K562 (cell line): ENCODE measurements around the gene PTGES3L. TPM values are rescaled to one million over a fixed set of nuclear protein-coding genes. Genes with fewer than 3 reads are reported as not detected.

ENCODE experiments used
- ATAC-seq: fragments of 200-7000 bp; cut with Tn5 transposase; 3 replicates; pipeline ENCODE4 v1.9.1; 2020; ENCODE audit warnings: moderate library complexity
- BruUV-seq: library from RNA; stranded (reverse); fragments of 400-500 nt; replicated peaks from 2 replicates; lab custom pipeline; 2021; lab: Mats Ljungman, UMichigan
- CTCF ChIA-PET: fragments of 300-600 bp; formaldehyde crosslinking; extraction: SDS; loops from one replicate; lab custom pipeline; 2021; ENCODE audit warnings: low intra/inter-chr PET ratio; lab: Yijun Ruan, JAX
- POLR2A ChIA-PET: fragments of 300-600, 350-650 bp; sonication (Branson Sonifier 250); formaldehyde crosslinking; extraction: SDS; loops from one replicate; lab custom pipeline; 2021; ENCODE audit warnings: antibody characterized with exemption, inconsistent platforms; lab: Yijun Ruan, JAX
- DNase-seq, 4 experiments: peaks; one replicate each; pipeline versions ENCODE4 v3.0.0 to v3.0.0-alpha.2; 2011 to 2018; ENCODE audit warnings: low spot score in 3 of 4, mixed read lengths in 3 of 4; ENCODE audit errors: extremely low read depth in 1 of 4
- FAIRE-seq: peaks from 2 replicates; lab custom pipeline; 2011; peaks lifted over from hg19 to GRCh38; lab: Jason Lieb, UNC
- H2AFZ ChIP-seq: 2 replicates; pipeline ENCODE4 v1.6.0; 2011; ENCODE audit warnings: low read depth, low read length, control low read depth, inconsistent platforms
- H3K27ac ChIP-seq: fragments of 200-600 bp; 3 replicates; pipeline ENCODE4 v1.8.0; 2011; ENCODE audit warnings: low read depth, mild to moderate bottlenecking, control low read depth, inconsistent platforms, low read length, moderate library complexity, mixed read lengths; ENCODE audit errors: extremely low read depth
- H3K27me3 ChIP-seq, 2 experiments: fragments of 300-600 bp in 1 of 2; 2 replicates in 1 of 2; 3 replicates in 1 of 2; pipeline versions ENCODE4 v1.6.0 to v1.8.0; 2011; ENCODE audit warnings: inconsistent platforms in 2 of 2, low read length in 2 of 2, mild to moderate bottlenecking in 1 of 2, mixed read lengths in 1 of 2, moderate library complexity in 1 of 2; ENCODE audit not compliant: control insufficient read depth in 2 of 2, insufficient read depth in 2 of 2
- H3K36me3 ChIP-seq: fragments of 300-600 bp; 3 replicates; pipeline ENCODE4 v1.8.0; 2011; ENCODE audit warnings: mild to moderate bottlenecking, low read length, inconsistent platforms; ENCODE audit not compliant: control insufficient read depth, insufficient read depth
- H3K4me1 ChIP-seq, 2 experiments: fragments of 200-600 bp in 1 of 2; replicated peaks in 1 of 2; 2 replicates in 1 of 2; 3 replicates in 1 of 2; pipeline versions ENCODE4 v1.5.1 to v1.8.0; 2011; ENCODE audit warnings: inconsistent platforms in 2 of 2, low read length in 2 of 2, mild to moderate bottlenecking in 1 of 2, mixed read lengths in 1 of 2, moderate library complexity in 1 of 2; ENCODE audit not compliant: control insufficient read depth in 2 of 2, insufficient read depth in 2 of 2
- H3K4me2 ChIP-seq: 2 replicates; pipeline ENCODE4 v1.6.1; 2011; ENCODE audit warnings: low read length, control low read depth, inconsistent platforms, mixed read lengths; ENCODE audit not compliant: insufficient read depth
- H3K4me3 ChIP-seq: fragments of 200-600 bp; sonication (generic), shearing (Covaris generic); 2 replicates; pipeline ENCODE4 v1.5.1; 2016; ENCODE audit warnings: control low read depth, inconsistent platforms
- H3K79me2 ChIP-seq: fragments of 200-600 bp; 3 replicates; pipeline ENCODE4 v1.8.0; 2011; ENCODE audit warnings: low read length, inconsistent platforms; ENCODE audit not compliant: control insufficient read depth, insufficient read depth
- H3K9ac ChIP-seq, 2 experiments: 2 replicates each; pipeline versions ENCODE4 v1.6.0 to v1.6.1; 2011; ENCODE audit warnings: low read depth in 2 of 2, low read length in 2 of 2, control low read depth in 1 of 2, inconsistent platforms in 1 of 2, mild to moderate bottlenecking in 1 of 2, mixed read lengths in 1 of 2; ENCODE audit not compliant: insufficient read depth in 1 of 2
- H3K9me1 ChIP-seq: one replicate; pipeline ENCODE4 v1.6.0; 2011; ENCODE audit warnings: inconsistent platforms, mild to moderate bottlenecking, low read length, moderate library complexity; ENCODE audit not compliant: control insufficient read depth, insufficient read depth
- H3K9me3 ChIP-seq: replicated peaks from 2 replicates; pipeline ENCODE4 v1.5.1; 2011; ENCODE audit warnings: low read depth, low read length, inconsistent platforms; ENCODE audit not compliant: control insufficient read depth, insufficient read depth
- H4K20me1 ChIP-seq: replicated peaks from 2 replicates; pipeline ENCODE4 v1.6.1; 2011; ENCODE audit warnings: low read length, inconsistent platforms, mixed read lengths; ENCODE audit not compliant: control insufficient read depth, insufficient read depth
- DPF2 ChIP-seq: fragments of 450-650 bp; IDR thresholded peaks from 2 replicates; pipeline ENCODE4 v1.6.1; 2016
- SMAD2 ChIP-seq: fragments of 150-350 bp; IDR thresholded peaks from 2 replicates; pipeline ENCODE4 v1.6.1; 2014; ENCODE audit warnings: low read depth, mild to moderate bottlenecking, low read length
- ZBTB17 ChIP-seq: fragments of 450-650 bp; formaldehyde crosslinking; IDR thresholded peaks from 2 replicates; pipeline ENCODE4 v1.4.0; 2020; ENCODE audit warnings: mild to moderate bottlenecking
- ZNF165 ChIP-seq: fragments of 250-450 bp; sonication (Bioruptor Pico); IDR thresholded peaks from 2 replicates; pipeline ENCODE4 v1.4.0; 2020; ENCODE audit warnings: borderline replicate concordance
- WGBS: fragments of 100-300 bp; shearing (Covaris generic); methylation state at CpG from one replicate; pipeline ENCODE4 v1.1.6; 2016; ENCODE audit warnings: low coverage, mixed read lengths; ENCODE audit not compliant: insufficient coverage; ENCODE audit errors: missing lambda C conversion rate; 5-methylcytosine and 5-hydroxymethylcytosine counted together
- in situ Hi-C: fragments of 300-500 bp; cut with MboI; formaldehyde crosslinking; loops from 4 replicates; pipeline ENCODE4 v1.15.0; 2018; ENCODE audit warnings: inconsistent platforms, mixed read lengths
- intact Hi-C: fragments of 100-400 bp; cut with micrococcal nuclease; formaldehyde crosslinking; loops from 2 replicates; pipeline ENCODE4 v1.14.2; 2022
- polyA plus RNA-seq, 8 experiments: library from polyadenylated mRNA; depleted of rRNA in 4 of 8; stranded (reverse) in 5 of 8; unstranded in 3 of 8; fragments of >200 nt; fragmentation: Nextera tagmentation in 2 of 8; fragmentation: Illumina TruSeq in 1 of 8; extraction: Ambion mirVana in 2 of 8; extraction: Trizol in 1 of 8; gene quantifications; 2 replicates each; pipeline versions ENCODE4 v1.2.1 to v1.2.3, GENCODE V29; 2011 to 2014; ENCODE audit warnings: inconsistent platforms in 1 of 8, missing spikeins in 1 of 8
- total RNA-seq, 7 experiments: library from RNA; depleted of rRNA in 6 of 7; stranded (reverse); fragments of >200 nt in 6 of 7; fragmentation: Illumina TruSeq in 2 of 7; extraction: Trizol in 2 of 7; gene quantifications; 2 replicates each; pipeline versions ENCODE4 v1.2.1 to v1.2.3, GENCODE V29; 2011 to 2021; ENCODE audit warnings: low replicate concordance in 1 of 7
- TF ChIP-seq, protein P1 (sequence below): sonication (generic); formaldehyde crosslinking; IDR thresholded peaks from 2 replicates; pipeline ENCODE4 v1.8.0; 2023; ENCODE audit warnings: missing genetic modification reagents, mild to moderate bottlenecking, borderline replicate concordance

Gene PTGES3L
- total and polyA plus RNA-seq, 9 of the 15 experiments (the other 6 are each of a cell fraction or from before 2014, with no cell fraction given): 6.0 to 16.0 (median 9.6) TPM

DNA sequence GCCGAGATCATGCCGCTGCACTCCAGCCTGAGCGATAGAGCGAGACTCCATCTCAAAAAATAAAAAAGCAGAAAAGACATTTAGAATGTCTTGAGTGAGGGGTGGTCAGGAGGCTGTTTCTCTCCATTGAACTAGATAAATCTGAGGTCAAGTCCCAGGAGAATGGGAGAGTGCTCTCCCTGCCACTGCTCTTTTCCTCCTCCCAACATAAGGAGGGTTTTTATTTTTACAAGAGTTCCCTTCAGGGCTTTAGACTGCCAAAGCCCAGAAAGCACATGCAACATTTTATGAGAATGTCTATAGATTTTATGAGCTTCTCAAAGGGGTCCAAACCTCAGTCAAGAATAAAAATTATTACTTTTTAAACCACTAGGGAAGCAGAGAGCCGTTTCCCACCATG lies 46.7 kb upstream of the PTGES3L start:
- TF ChIP-seq ZBTB17 (no peak), DPF2 (no peak), SMAD2 (no peak), ZNF165 (CRISPR knock-in tag) (no peak)
- TF ChIP-seq, protein P1, sequence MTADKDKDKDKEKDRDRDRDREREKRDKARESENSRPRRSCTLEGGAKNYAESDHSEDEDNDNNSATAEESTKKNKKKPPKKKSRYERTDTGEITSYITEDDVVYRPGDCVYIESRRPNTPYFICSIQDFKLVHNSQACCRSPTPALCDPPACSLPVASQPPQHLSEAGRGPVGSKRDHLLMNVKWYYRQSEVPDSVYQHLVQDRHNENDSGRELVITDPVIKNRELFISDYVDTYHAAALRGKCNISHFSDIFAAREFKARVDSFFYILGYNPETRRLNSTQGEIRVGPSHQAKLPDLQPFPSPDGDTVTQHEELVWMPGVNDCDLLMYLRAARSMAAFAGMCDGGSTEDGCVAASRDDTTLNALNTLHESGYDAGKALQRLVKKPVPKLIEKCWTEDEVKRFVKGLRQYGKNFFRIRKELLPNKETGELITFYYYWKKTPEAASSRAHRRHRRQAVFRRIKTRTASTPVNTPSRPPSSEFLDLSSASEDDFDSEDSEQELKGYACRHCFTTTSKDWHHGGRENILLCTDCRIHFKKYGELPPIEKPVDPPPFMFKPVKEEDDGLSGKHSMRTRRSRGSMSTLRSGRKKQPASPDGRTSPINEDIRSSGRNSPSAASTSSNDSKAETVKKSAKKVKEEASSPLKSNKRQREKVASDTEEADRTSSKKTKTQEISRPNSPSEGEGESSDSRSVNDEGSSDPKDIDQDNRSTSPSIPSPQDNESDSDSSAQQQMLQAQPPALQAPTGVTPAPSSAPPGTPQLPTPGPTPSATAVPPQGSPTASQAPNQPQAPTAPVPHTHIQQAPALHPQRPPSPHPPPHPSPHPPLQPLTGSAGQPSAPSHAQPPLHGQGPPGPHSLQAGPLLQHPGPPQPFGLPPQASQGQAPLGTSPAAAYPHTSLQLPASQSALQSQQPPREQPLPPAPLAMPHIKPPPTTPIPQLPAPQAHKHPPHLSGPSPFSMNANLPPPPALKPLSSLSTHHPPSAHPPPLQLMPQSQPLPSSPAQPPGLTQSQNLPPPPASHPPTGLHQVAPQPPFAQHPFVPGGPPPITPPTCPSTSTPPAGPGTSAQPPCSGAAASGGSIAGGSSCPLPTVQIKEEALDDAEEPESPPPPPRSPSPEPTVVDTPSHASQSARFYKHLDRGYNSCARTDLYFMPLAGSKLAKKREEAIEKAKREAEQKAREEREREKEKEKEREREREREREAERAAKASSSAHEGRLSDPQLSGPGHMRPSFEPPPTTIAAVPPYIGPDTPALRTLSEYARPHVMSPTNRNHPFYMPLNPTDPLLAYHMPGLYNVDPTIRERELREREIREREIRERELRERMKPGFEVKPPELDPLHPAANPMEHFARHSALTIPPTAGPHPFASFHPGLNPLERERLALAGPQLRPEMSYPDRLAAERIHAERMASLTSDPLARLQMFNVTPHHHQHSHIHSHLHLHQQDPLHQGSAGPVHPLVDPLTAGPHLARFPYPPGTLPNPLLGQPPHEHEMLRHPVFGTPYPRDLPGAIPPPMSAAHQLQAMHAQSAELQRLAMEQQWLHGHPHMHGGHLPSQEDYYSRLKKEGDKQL: no peak
- H3K4me1 ChIP-seq: peaks cover 3 to 51% of the 10 kb centered on the region in 2 experiments
- POLR2A ChIA-PET: interaction anchor here (1.0 kb wide), 1 partner anchor 62 kb away, joined by 3 read pairs; no protein-coding TSS in a partner anchor
- CTCF ChIA-PET: no interaction called here
- H3K4me3 ChIP-seq: no peak overlapping the region
- 70% methylated on average over 5 of the region's 5 CpGs for WGBS
- no peak overlapping the region for H3K27ac ChIP-seq
- H3K79me2 ChIP-seq: peaks cover 6% of the 10 kb centered on the region; the same call in 2 of the 3 replicates
- H3K27me3 ChIP-seq: no peaks in the 10 kb centered on the region
- H3K9me3 ChIP-seq: no peaks in the 10 kb centered on the region
- H4K20me1 ChIP-seq: no peaks in the 10 kb centered on the region
- H3K36me3 ChIP-seq: no peaks in the 10 kb centered on the region
- BruUV-seq: no TSS peak
- H3K9me1 ChIP-seq: no peaks in the 10 kb centered on the region
- DNase-seq: no peak
- FAIRE-seq: no peak
- intact Hi-C loops: no loop called here
- no peak for ATAC-seq
- no peak overlapping the region for H3K9ac ChIP-seq
- H2AFZ ChIP-seq: no peak overlapping the region
- in situ Hi-C loops: no loop called here
- H3K4me2 ChIP-seq: no peak overlapping the region
